Measurements from ENCODE around the gene AGBL1. TPM values are rescaled to one million over a fixed set of nuclear protein-coding genes. Genes with fewer than 3 reads are reported as not detected.

The AGBL1 gene
- total RNA-seq, 1 experiment from 2014 or later = 0.02 TPM

GRCh38 chr15:86162172-86162591 is 82.5 kb downstream of the AGBL1 start:
- no peak for DNase-seq (ENCODE audit: extremely low read depth, low read depth)

GRCh38 chr15:86162641-86163040 is 83.0 kb downstream of the AGBL1 start:
- DNase-seq (ENCODE audit: extremely low read depth, low read depth) = no peak

GRCh38 chr15:86163816-86164215 is 84.1 kb downstream of the AGBL1 start:
- DNase-seq (ENCODE audit: extremely low read depth, low read depth) = no peak

- no peak for DNase-seq (ENCODE audit: extremely low read depth, low read depth)
Observed at GRCh38 chr15:86164232-86164898, 84.7 kb downstream of the AGBL1 start.

- DNase-seq (ENCODE audit: extremely low read depth, low read depth) = no peak
Observed at GRCh38 chr15:86165265-86166211, 85.9 kb downstream of the AGBL1 start.

- DNase-seq (ENCODE audit: extremely low read depth, low read depth) = no peak
Observed at GRCh38 chr15:86167841-86168240, 88.2 kb downstream of the AGBL1 start.

- DNase-seq (ENCODE audit: extremely low read depth, low read depth) = no peak
Observed at GRCh38 chr15:86178845-86179244, 99.2 kb downstream of the AGBL1 start.

GRCh38 chr15:86183596-86184491 is 104.2 kb downstream of the AGBL1 start:
- no peak for DNase-seq (ENCODE audit: extremely low read depth, low read depth)

GRCh38 chr15:86193716-86194380 is 114.2 kb downstream of the AGBL1 start:
- no peak for DNase-seq (ENCODE audit: extremely low read depth, low read depth)

GRCh38 chr15:86197770-86198169 is 118.1 kb downstream of the AGBL1 start:
- no peak for DNase-seq (ENCODE audit: extremely low read depth, low read depth)

- no peak for DNase-seq (ENCODE audit: extremely low read depth, low read depth)
Observed at GRCh38 chr15:86199467-86200145, 119.9 kb downstream of the AGBL1 start.

GRCh38 chr15:86201313-86202008 is 121.8 kb downstream of the AGBL1 start:
- DNase-seq (ENCODE audit: extremely low read depth, low read depth) = no peak

- DNase-seq (ENCODE audit: extremely low read depth, low read depth) = no peak
Observed at GRCh38 chr15:86203462-86203861, 123.8 kb downstream of the AGBL1 start.

- DNase-seq (ENCODE audit: extremely low read depth, low read depth) = no peak
Observed at GRCh38 chr15:86205096-86205495, 125.4 kb downstream of the AGBL1 start.

- no peak for DNase-seq (ENCODE audit: extremely low read depth, low read depth)
Observed at GRCh38 chr15:86213420-86213819, 133.7 kb downstream of the AGBL1 start.

- no peak for DNase-seq (ENCODE audit: extremely low read depth, low read depth)
Observed at GRCh38 chr15:86213888-86214287, 134.2 kb downstream of the AGBL1 start.

GRCh38 chr15:86221119-86221518 is 141.4 kb downstream of the AGBL1 start:
- no peak for DNase-seq (ENCODE audit: extremely low read depth, low read depth)

GRCh38 chr15:86229306-86229705 is 149.6 kb downstream of the AGBL1 start:
- no peak for DNase-seq (ENCODE audit: extremely low read depth, low read depth)

- DNase-seq (ENCODE audit: extremely low read depth, low read depth) = no peak
Observed at GRCh38 chr15:86229936-86230335, 150.3 kb downstream of the AGBL1 start.

All from NCI-H460 (cell line).